Measurements from ENCODE around the gene TBRG4. TPM values are rescaled to one million over a fixed set of nuclear protein-coding genes. Genes with fewer than 3 reads are reported as not detected.

Gene TBRG4
- total and polyA plus RNA-seq, 2 experiments from 2014 or later = 44.5 to 54.6 TPM

DNA sequence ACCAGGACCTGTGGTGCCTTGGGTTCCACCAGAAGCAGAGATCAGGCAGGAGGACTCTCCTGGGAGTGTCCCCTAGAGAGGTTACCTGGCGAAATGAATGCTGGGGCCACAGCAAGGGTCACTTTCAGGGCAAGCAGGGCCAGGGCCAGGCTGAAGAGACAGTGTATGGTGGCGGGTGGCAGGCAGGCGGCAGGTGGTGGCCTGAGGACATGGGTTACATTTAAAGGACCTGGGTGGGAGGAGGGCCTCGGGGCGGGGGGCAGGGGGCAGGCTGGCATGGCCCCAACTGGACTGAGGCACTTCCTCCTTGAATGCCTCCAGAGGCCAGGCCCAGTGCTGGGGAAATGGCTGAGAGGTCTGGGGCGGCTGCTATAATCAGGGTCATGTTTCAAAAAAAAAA, 14.7 kb upstream of the TBRG4 start:
- H3K4me3 ChIP-seq = no peak overlapping the region
- no peak overlapping the region for H2AFZ ChIP-seq
- WGBS (ENCODE audit: low lambda C conversion rate, missing lambda C conversion rate) = 86% methylated on average over 6 of the region's 6 CpGs
- no peak for DNase-seq (ENCODE audit: low spot score)
- no peak overlapping the region for H3K27ac ChIP-seq
- H3K79me2 ChIP-seq = no peaks in the 10 kb centered on the region
- TF ChIP-seq CTCF (IDR thresholded peaks at IDR 0.05; ENCODE audit: poor library complexity) = no peak
- no peak for TF ChIP-seq EZH2phosphoT487 (IDR thresholded peaks at IDR 0.05; ENCODE audit: low read depth, severe bottlenecking, unreplicated experiment)
- H3K36me3 ChIP-seq (replicated peaks; ENCODE audit: insufficient read depth, low read depth) = no peaks in the 10 kb centered on the region
- no peaks in the 10 kb centered on the region for H3K9me2 ChIP-seq (replicated peaks; ENCODE audit: insufficient read depth)
- H3K27me3 ChIP-seq = no peaks in the 10 kb centered on the region
- no peaks in the 10 kb centered on the region for H3K9me3 ChIP-seq (ENCODE audit: low read depth)
- H4K20me1 ChIP-seq (ENCODE audit: insufficient read depth, poor library complexity, severe bottlenecking) = no peaks in the 10 kb centered on the region
- no peak overlapping the region for H3K4me2 ChIP-seq
- H3K4me1 ChIP-seq (ENCODE audit: insufficient read depth) = no peaks in the 10 kb centered on the region

DNA sequence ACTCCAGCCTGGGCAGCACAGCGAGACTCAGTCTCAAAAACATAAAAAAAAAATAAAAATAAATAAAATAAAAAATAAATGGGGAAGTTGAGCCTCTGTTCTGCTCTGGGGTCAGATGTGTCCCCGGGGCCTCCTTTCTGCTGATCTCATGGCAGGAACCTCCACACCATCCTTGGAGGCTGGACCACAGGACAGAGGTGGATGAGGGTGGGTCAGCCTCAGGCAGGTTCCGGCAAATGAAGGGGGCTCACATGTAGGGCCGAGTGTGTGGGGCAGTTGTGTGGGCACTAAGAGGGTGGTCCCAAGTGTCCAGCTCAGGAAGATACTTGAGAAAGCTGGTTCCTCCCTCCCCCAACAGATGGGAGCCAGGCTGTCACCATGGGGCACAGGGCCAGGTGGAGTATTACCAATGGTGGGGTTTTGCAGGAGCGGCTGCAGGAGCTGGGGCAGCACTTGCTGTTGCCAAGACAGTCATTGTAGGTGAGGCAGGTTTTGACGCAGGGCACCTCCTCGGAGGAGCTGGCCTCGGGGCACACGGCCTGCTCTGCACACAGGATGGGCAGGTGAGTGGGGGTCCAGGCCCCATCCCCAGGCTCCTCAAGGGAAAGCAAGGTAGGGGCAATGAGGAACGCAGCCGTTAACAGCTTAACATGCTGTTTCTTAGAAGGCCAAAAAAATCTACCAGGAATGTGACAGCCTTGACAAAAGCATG, 13.9 kb upstream of the TBRG4 start:
- 89% methylated on average over 11 of the region's 11 CpGs for WGBS (ENCODE audit: low lambda C conversion rate, missing lambda C conversion rate)
- DNase-seq (ENCODE audit: low spot score) = no peak
- no peaks in the 10 kb centered on the region for H3K9me2 ChIP-seq (replicated peaks; ENCODE audit: insufficient read depth)

GRCh38 chr7:45123913-45124710, 12.6 kb upstream of the TBRG4 start:
- no peaks in the 10 kb centered on the region for H4K20me1 ChIP-seq (ENCODE audit: insufficient read depth, poor library complexity, severe bottlenecking)
- H3K27ac ChIP-seq = no peak overlapping the region
- no peak for DNase-seq (ENCODE audit: low spot score)
- no peak overlapping the region for H2AFZ ChIP-seq
- H3K36me3 ChIP-seq (replicated peaks; ENCODE audit: insufficient read depth, low read depth) = no peaks in the 10 kb centered on the region
- 64% methylated on average over 9 of the region's 12 CpGs for WGBS (ENCODE audit: low lambda C conversion rate, missing lambda C conversion rate)
- no peaks in the 10 kb centered on the region for H3K9me2 ChIP-seq (replicated peaks; ENCODE audit: insufficient read depth)
- no peak for TF ChIP-seq EZH2phosphoT487 (IDR thresholded peaks at IDR 0.05; ENCODE audit: low read depth, severe bottlenecking, unreplicated experiment)
- TF ChIP-seq EZH2 (IDR thresholded peaks at IDR 0.05; ENCODE audit: borderline replicate concordance) = no peak
- no peak for TF ChIP-seq CTCF (IDR thresholded peaks at IDR 0.05; ENCODE audit: poor library complexity)
- no peaks in the 10 kb centered on the region for H3K9me3 ChIP-seq (ENCODE audit: low read depth)
- no peaks in the 10 kb centered on the region for H3K4me1 ChIP-seq (ENCODE audit: insufficient read depth)
- H3K4me2 ChIP-seq = no peak overlapping the region
- no peak overlapping the region for H3K4me3 ChIP-seq
- H3K27me3 ChIP-seq = no peaks in the 10 kb centered on the region
- no peaks in the 10 kb centered on the region for H3K79me2 ChIP-seq

More for the DNA sequence above, 13.9 kb upstream of the TBRG4 start:
- no peak overlapping the region for H3K27ac ChIP-seq
- H3K4me2 ChIP-seq = no peak overlapping the region
- TF ChIP-seq EZH2 (IDR thresholded peaks at IDR 0.05; ENCODE audit: borderline replicate concordance) (no peak), CTCF (IDR thresholded peaks at IDR 0.05; ENCODE audit: poor library complexity) (no peak), EZH2phosphoT487 (IDR thresholded peaks at IDR 0.05; ENCODE audit: low read depth, severe bottlenecking, unreplicated experiment) (no peak)
- no peaks in the 10 kb centered on the region for H3K27me3 ChIP-seq
- no peaks in the 10 kb centered on the region for H3K9me3 ChIP-seq (ENCODE audit: low read depth)
- H4K20me1 ChIP-seq (ENCODE audit: insufficient read depth, poor library complexity, severe bottlenecking) = no peaks in the 10 kb centered on the region
- no peak overlapping the region for H2AFZ ChIP-seq
- H3K4me3 ChIP-seq = no peak overlapping the region
- H3K79me2 ChIP-seq = no peaks in the 10 kb centered on the region
- H3K4me1 ChIP-seq (ENCODE audit: insufficient read depth) = no peaks in the 10 kb centered on the region
- H3K36me3 ChIP-seq (replicated peaks; ENCODE audit: insufficient read depth, low read depth) = no peaks in the 10 kb centered on the region

Measured in hepatocyte (in vitro differentiated cells).